Mucosa of descending colon (tissue), 3 donors: Measurements from ENCODE around the gene CD33. TPM values are rescaled to one million over a fixed set of nuclear protein-coding genes. Genes with fewer than 3 reads are reported as not detected.

Experiments used
- ATAC-seq: fragments of 200-7000 bp; cut with Tn5 transposase; one replicate; pipeline ENCODE4 v1.9.1; 2020; ENCODE audit warnings: mild to moderate bottlenecking, moderate library complexity
- DNase-seq, 3 donors: peaks; one replicate each; pipeline ENCODE4 v3.0.0-alpha.2; 2020
- H3K36me3 ChIP-seq: fragments of 200-600 bp; one replicate; pipeline ENCODE4 v1.8.0; 2021; ENCODE audit warnings: low read depth, mild to moderate bottlenecking
- H3K4me1 ChIP-seq: fragments of 200-600 bp; one replicate; pipeline ENCODE4 v1.8.0; 2021; ENCODE audit warnings: low read depth, mild to moderate bottlenecking
- H3K4me3 ChIP-seq: fragments of 200-600 bp; one replicate; pipeline ENCODE4 v1.8.0; 2021; ENCODE audit warnings: mild to moderate bottlenecking
- H3K9me3 ChIP-seq: fragments of 200-600 bp; one replicate; pipeline ENCODE4 v1.8.0; 2021; ENCODE audit warnings: mild to moderate bottlenecking
- CTCF ChIP-seq: fragments of 200-600 bp; IDR thresholded peaks from one replicate; pipeline ENCODE4 v1.8.0; 2022; ENCODE audit warnings: antibody characterized with exemption, mild to moderate bottlenecking
- intact Hi-C, 2 donors: fragments of 100-400 bp; cut with DNase I in 1 of 2; cut with micrococcal nuclease in 1 of 2; formaldehyde crosslinking; loops; one replicate each; pipeline versions ENCODE4 v1.11.0 to v1.11.1; 2022; cut with DNase I, micrococcal nuclease
- total RNA-seq, 3 donors: library from RNA; stranded (reverse); fragmentation: NEBNext Ultra II Directional in 2 of 3; extraction: Animal tissue kit (Norgen Biotek cat#: 25700) in 2 of 3; gene quantifications; one replicate each; pipeline versions ENCODE4 v1.2.1 to v1.2.4, GENCODE V29; 2021 to 2023
- donor health status: DM: no; HTN: no; CAD: no; lungs with moderate emphysema.
- donor health status: DM: no; HTN: no; CAD: no.
- donor health status: DM: no; HTN: yes; CAD: no.

Gene CD33
- total RNA-seq, 3 donors from 2014 or later, result 1.0 to 6.9 (median 6.9) TPM

GRCh38 chr19:51224163-51224641 is 678 bp upstream of the CD33 start:
- DNase-seq (no peak), ATAC-seq (no peak)
- intact Hi-C loops, result no loop called here
- no peaks in the 10 kb centered on the region for H3K36me3 ChIP-seq
- no peak overlapping the region for H3K4me3 ChIP-seq
- H3K4me1 ChIP-seq, result no peaks in the 10 kb centered on the region
- H3K9me3 ChIP-seq, result no peaks in the 10 kb centered on the region
- TF ChIP-seq CTCF, result no peak

- intact Hi-C loops, result no loop called here
- H3K9me3 ChIP-seq, result no peaks in the 10 kb centered on the region
- no peak for TF ChIP-seq CTCF
- DNase-seq, result no peak
- ATAC-seq, result no peak
- H3K36me3 ChIP-seq, result no peaks in the 10 kb centered on the region
- H3K4me3 ChIP-seq, result no peak overlapping the region
- no peaks in the 10 kb centered on the region for H3K4me1 ChIP-seq
Measured at GRCh38 chr19:51226067-51226466, 1.2 kb downstream of the CD33 start.

GRCh38 chr19:51227326-51227725 is 2.4 kb downstream of the CD33 start:
- no peak overlapping the region for H3K4me3 ChIP-seq
- no peak for DNase-seq
- no peak for TF ChIP-seq CTCF
- ATAC-seq, result no peak
- H3K9me3 ChIP-seq, result no peaks in the 10 kb centered on the region
- H3K4me1 ChIP-seq, result no peaks in the 10 kb centered on the region
- H3K36me3 ChIP-seq, result no peaks in the 10 kb centered on the region
- intact Hi-C loops, result no loop called here

GRCh38 chr19:51227966-51228365 is 3.1 kb downstream of the CD33 start:
- Histone ChIP-seq H3K36me3 (no peaks in the 10 kb centered on the region), H3K9me3 (no peaks in the 10 kb centered on the region), H3K4me3 (no peak overlapping the region), H3K4me1 (no peaks in the 10 kb centered on the region)
- ATAC-seq (no peak), DNase-seq (no peak)
- intact Hi-C loops, result no loop called here
- TF ChIP-seq CTCF, result no peak

- ATAC-seq (no peak), DNase-seq (no peak)
- Histone ChIP-seq H3K4me3 (no peak overlapping the region), H3K9me3 (no peaks in the 10 kb centered on the region), H3K36me3 (no peaks in the 10 kb centered on the region), H3K4me1 (no peaks in the 10 kb centered on the region)
- intact Hi-C loops, result no loop called here
- TF ChIP-seq CTCF, result no peak
Measured at GRCh38 chr19:51240866-51241265, 16.0 kb downstream of the CD33 start.
